Upper lobe of left lung (tissue), 4 donors: ENCODE results near the gene ECHDC3.

ENCODE experiments used
- CTCF ChIP-seq, 6 experiments: fragments of 450-650 bp in 4 of 6; fragments of 200-600 bp in 2 of 6; sonication (generic) in 2 of 6; IDR thresholded peaks; one replicate each; pipeline ENCODE4 v1.5.1; 2016 to 2019; ENCODE audit warnings: antibody characterized with exemption in 6 of 6
- POLR2A ChIP-seq, 4 donors: fragments of 450-650 bp; IDR thresholded peaks; one replicate each; pipeline ENCODE4 v1.5.1; 2016 to 2017; ENCODE audit warnings: antibody characterized with exemption in 4 of 4, mild to moderate bottlenecking in 2 of 4

- TF ChIP-seq CTCF (IDR thresholded peaks at IDR 0.05) (no peak), POLR2A (IDR thresholded peaks at IDR 0.05) (no peak)
Measured at GRCh38 chr10:11795101-11795920, 53.1 kb downstream of the ECHDC3 start.
